DND-41 (cell line): ENCODE measurements around the gene FBXO8.

Experiments
- EZH2 ChIP-seq: IDR thresholded peaks from 3 replicates; pipeline ENCODE4 v1.6.1; 2012; ENCODE audit warnings: borderline replicate concordance, low read depth, mild to moderate bottlenecking, moderate library complexity, low read length, inconsistent platforms; ENCODE audit not compliant: severe bottlenecking
- TF ChIP-seq, protein P1 (sequence below): IDR thresholded peaks from 2 replicates; pipeline ENCODE4 v1.5.1; 2012; ENCODE audit warnings: borderline replicate concordance, low read length, moderate library complexity, mild to moderate bottlenecking; ENCODE audit not compliant: poor library complexity, severe bottlenecking; ENCODE audit errors: extremely low read depth

DNA sequence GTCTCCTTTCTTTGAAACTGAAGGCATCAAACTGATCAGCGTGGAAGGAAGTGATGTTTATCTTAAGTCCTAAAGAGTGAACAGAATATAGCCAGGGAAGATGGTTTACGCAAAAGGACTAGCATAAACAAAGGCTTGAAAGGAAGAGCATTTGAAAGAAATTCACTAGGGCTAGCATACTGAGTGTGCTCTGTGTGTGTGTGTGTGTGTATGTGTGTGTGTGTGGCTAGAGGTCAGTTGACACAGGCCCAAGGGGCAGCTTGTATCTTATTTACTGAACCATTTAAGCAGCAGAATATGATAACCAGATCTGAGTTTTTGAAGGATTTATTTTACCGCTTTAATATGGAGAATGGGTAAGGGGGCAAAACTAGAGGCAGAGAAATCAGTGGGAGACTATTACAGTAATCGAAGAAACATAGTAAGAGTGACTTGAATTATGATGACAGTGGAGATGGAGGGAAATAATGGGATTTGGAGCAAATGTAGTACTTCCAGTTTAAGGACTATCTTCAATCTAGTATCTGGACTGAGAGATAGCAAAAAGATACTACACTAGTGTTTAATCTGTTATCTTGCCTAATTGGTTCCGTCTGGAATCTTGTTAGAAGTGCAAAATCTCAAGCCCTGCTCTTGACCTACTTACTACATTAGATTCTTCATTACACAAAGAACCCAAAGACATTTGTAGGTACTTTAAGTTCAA, 37.2 kb upstream of the FBXO8 start:
- TF ChIP-seq, protein P1, sequence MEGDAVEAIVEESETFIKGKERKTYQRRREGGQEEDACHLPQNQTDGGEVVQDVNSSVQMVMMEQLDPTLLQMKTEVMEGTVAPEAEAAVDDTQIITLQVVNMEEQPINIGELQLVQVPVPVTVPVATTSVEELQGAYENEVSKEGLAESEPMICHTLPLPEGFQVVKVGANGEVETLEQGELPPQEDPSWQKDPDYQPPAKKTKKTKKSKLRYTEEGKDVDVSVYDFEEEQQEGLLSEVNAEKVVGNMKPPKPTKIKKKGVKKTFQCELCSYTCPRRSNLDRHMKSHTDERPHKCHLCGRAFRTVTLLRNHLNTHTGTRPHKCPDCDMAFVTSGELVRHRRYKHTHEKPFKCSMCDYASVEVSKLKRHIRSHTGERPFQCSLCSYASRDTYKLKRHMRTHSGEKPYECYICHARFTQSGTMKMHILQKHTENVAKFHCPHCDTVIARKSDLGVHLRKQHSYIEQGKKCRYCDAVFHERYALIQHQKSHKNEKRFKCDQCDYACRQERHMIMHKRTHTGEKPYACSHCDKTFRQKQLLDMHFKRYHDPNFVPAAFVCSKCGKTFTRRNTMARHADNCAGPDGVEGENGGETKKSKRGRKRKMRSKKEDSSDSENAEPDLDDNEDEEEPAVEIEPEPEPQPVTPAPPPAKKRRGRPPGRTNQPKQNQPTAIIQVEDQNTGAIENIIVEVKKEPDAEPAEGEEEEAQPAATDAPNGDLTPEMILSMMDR = no peak
- no peak for TF ChIP-seq EZH2
